ENCODE results near the gene TNS1.

Gene TNS1

GRCh38 chr2:217856159-217856558, 146.6 kb downstream of the TNS1 start:
- DNase-seq (ENCODE audit: extremely low read depth in 1 of 2, low read depth in 1 of 2): no peak

- no peak for DNase-seq (ENCODE audit: extremely low read depth in 1 of 2, low read depth in 1 of 2)
Observed at GRCh38 chr2:217854684-217855420, 147.9 kb downstream of the TNS1 start.

DNA sequence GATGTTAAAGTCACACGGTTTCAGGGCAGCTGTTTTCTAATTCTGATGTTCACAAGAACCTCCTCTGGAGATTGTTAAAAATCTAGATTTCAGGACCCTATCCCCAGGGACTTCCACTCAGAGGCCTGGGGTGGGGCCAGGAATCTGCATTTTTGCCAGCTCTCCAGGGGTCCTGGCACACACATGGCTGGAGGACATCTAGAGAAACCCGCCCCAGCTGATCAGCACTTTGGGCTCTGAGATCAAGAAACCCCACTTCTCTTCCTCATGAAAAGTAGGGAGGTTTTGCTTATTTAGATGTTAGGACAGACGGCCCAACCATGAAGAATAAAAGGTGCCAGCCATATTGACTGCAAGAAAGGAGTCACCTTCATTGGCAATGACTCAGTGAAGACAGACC, 148.8 kb downstream of the TNS1 start:
- no peak for DNase-seq (ENCODE audit: extremely low read depth in 1 of 2, low read depth in 1 of 2)

DNA sequence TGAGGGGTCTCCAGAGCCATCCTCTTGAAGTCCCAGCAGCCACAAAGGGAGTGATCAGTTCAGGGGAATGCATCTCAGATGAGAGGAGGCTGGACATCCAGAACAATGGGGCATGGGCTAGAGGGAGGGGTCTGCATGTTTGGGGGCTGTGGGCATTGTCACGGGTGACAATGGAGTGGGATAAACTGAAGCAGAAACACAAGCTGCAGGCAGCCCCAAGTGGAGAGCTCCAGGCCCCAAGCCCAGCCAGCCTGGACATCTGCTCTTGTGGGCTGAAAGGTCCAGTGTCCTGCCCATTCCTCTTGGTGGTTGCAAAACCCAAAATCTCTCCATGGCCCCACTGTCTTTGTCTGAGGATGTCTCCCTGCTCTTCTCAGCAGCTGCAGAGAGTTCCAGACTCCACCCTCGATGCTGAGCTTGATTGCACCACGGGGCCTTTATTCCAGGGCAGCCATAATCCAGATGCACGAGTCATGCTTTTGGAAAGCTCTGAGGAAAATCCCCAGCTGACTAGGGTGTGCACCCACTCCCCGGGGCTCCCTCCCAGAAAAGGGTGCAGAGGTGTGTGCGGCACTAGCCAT, 149.4 kb downstream of the TNS1 start:
- DNase-seq (ENCODE audit: extremely low read depth in 1 of 2, low read depth in 1 of 2): no peak

DNA sequence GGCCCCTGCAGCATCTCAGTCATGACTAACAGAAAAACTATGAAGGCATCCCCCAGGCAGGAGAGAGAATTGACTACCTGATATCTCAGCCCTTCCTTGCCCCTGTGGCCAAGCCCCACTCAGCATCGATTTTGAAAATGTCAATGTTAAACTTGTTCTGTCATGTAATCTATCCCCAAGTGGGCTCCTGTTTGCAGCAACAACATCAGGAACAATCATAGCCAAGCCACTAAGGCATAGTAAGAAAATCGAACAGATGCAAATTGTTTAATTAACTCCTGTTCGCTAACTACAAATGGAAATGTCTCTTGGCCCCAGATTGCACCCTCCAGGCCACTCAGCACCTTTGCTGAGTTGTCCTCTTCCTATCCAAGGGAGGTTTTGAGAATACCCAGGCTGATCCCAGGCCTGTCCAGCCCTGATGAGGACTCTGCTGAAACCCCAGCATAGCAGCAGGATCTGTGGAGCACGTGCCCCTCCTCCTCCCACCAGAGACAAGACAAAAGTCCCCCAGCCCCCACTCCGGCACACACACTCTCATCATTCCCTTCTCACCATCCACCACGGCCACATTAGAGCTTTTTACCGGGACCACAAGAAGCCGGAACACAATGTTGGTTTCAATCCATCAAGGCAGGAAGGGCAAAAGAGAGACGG, 150.1 kb downstream of the TNS1 start:
- no peak for DNase-seq (ENCODE audit: extremely low read depth in 1 of 2, low read depth in 1 of 2)

DNA sequence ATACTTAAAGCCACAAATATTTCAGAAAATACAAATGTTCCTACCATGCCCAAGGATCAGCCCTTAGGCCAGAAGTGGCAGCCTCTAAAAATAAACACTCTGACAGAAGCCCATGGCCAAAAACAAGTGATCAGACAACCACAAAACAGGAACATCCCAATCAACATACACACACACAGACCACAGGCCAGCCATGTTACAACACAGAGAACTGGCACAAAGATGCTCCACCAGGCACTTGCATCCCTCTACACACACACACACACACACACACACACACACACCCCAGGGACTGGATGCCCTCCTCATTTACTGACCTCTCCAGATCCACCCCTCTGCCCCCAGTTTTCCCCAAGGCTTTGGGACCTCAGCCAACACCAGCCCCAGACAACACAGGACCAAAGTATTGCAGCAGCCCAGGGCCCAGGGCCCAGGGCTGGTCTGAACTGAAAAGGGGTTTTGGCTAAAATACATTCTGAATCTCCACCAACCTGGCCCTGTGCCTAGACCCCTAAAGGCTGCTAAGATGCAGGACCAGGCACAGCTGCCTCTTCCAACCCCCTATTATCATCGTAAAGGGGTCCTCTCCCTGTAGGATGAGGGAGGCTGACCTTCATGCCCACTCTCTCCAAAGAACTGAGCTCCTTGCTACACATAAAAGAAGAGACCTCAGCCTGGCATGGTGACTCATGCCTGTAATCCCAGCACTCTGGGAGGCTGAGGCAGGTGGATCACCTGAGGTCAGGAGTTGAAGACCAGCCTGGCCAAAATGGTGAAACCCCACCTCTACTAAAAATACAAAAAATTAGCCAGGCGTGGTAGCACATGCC, 151.4 kb downstream of the TNS1 start:
- DNase-seq (ENCODE audit: extremely low read depth in 1 of 2, low read depth in 1 of 2): no peak

DNA sequence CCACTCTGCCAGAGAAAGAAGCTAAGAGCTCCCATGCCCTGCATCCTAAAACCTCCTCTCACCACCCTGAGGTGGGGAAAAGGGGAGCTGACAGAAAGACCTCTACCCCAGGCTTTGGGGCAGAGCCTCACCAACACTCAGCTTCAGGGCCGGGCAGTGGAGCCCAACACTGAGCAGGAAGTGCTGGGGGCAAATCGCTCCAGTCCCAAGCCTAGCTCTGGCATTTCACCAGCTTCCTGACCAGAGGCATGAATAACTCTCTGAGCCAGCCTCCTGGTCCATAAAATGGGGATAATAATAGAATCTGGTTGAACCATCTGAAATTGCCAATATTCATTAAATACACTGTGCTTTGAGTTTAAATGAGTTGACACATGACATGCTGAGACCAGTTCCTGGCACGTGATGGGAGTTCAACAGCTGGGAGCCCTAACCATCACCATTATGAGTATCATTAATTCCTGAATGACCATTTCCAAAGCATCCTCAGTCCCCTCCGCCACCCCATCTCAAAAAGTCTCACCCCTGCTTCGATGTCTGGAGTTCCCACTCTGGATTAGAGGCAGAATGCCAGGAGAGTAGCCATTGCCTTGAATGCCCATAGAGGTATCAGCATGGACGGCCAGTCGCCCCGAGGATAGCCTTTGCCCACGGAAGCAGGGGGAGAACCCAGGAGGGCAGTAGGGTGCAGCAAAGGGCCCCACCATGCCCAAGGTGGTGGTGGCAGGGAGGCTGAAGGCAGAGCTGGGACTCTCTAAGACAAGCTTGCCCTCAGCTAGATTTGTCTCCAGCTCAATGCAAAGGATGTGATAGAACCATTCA, 153.4 kb downstream of the TNS1 start:
- no peak for DNase-seq (ENCODE audit: extremely low read depth in 1 of 2, low read depth in 1 of 2)

DNA sequence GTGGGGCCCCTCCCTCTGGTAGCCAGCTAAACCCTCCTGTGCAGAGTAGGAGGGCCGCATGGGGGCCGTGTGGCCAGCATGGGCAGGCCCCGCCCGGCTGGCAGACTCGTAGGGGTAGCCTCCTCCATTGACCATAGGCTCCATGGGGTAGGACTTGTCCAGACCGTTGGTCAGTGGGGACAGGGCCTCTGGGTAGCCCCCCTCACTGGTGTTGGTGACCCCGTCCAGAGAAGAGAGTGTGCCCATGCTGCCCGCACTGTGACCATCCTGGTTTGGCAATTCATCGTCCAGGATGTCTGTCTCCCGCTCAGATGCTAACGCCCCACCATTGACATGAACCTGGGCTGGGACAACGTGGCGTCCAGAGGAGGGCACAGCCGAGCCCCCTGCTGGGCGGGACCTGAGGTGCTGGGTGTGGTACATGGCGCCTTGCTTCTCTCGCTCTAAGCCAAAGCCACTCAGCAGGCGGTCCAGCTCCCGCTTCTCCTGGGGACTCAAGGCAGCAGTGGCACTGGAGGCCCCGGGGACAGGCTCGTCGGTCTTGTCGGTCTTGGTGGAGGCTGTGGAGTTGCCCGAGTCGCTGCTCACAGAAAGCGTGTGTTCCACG, 154.3 kb downstream of the TNS1 start:
- DNase-seq (ENCODE audit: extremely low read depth in 1 of 2, low read depth in 1 of 2): no peak

- no peak for DNase-seq (ENCODE audit: extremely low read depth in 1 of 2, low read depth in 1 of 2)
Observed at GRCh38 chr2:217847552-217848350, 155.0 kb downstream of the TNS1 start.

GRCh38 chr2:217847115-217847514, 155.7 kb downstream of the TNS1 start:
- no peak for DNase-seq (ENCODE audit: extremely low read depth in 1 of 2, low read depth in 1 of 2)

- DNase-seq (ENCODE audit: extremely low read depth in 1 of 2, low read depth in 1 of 2): no peak
Observed at GRCh38 chr2:217846321-217846743, 156.5 kb downstream of the TNS1 start.

DNA sequence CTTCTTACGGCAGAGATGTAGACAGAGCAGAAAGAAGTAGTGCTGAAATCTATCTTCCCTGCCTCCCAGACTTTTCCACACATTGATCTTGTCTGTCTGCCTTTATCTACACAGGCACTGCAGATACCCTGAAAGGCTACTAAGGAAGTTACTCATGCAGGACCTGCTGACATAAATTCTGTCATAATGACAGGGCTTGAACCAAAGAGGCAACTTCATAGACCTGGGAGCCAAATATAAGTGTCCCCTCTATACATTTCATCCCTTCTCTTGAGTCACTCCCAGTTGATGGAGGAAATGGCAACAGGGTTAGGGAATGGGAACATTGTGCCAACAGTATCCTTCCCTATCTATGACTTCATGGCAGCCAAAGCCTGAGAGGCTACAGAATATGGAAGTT, 157.5 kb downstream of the TNS1 start:
- DNase-seq (ENCODE audit: extremely low read depth in 1 of 2, low read depth in 1 of 2): no peak

DNA sequence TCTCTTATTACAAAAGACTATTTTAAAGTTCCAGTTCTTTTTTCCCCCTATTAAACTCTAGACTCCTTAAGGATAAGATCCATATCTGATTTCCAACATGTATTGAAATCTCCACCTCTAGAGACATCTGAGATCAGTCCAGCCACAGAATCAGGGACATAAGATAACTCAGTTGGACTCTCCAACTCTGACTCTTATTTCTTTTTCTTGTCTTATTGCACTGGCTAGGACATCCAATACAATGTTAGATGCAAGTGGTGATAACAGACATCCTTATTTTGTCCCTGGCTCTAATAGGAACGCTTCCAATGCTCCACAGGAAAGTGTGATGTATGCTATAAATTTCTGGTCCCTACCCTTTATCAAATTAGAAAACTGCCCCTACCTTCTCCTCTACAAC, 158.1 kb downstream of the TNS1 start:
- DNase-seq (ENCODE audit: extremely low read depth in 1 of 2, low read depth in 1 of 2): no peak

- DNase-seq (ENCODE audit: extremely low read depth in 1 of 2, low read depth in 1 of 2): no peak
Observed at GRCh38 chr2:217843324-217843723, 159.5 kb downstream of the TNS1 start.

GRCh38 chr2:217842017-217842416, 160.8 kb downstream of the TNS1 start:
- no peak for DNase-seq (ENCODE audit: extremely low read depth in 1 of 2, low read depth in 1 of 2)

DNA sequence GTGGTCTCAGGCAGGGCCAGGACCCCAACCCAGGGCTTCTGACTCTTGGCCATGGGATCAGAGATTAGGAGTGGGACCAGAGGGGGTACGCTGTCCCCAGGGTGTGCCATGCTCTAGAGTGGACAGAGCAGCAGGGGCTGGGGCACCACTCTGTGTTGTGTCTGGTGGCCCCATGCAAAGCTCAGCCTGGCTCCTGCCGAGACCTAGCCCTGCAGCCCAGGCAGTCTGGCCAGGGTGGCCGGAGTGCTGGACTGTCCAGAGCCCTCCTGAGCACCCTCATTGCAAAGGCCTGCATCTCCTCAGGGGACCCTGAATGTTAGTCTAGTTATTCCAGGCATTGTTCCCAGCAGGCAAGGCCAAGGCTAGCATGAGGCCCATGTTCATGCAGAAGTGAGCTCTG, 162.3 kb downstream of the TNS1 start:
- no peak for DNase-seq (ENCODE audit: extremely low read depth in 1 of 2, low read depth in 1 of 2)

DNA sequence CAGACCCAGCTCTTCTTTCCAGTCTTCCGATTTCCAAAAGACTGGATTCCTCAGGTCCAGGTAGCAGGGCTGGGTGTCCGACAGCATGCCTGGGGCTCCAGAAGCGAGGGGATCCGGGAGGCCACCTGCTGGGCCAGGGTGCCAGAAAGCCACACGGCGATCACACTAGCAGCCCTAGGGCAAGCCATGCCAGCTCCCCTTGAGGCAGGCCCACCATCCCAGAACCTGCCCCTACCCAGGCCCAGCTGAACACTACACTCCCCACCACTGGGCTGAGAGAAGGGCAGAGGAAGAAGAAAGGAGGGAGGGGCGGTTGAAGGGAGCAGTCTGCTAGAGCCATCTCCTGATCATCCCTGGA, 163.1 kb downstream of the TNS1 start:
- no peak for DNase-seq (ENCODE audit: extremely low read depth in 1 of 2, low read depth in 1 of 2)

DNA sequence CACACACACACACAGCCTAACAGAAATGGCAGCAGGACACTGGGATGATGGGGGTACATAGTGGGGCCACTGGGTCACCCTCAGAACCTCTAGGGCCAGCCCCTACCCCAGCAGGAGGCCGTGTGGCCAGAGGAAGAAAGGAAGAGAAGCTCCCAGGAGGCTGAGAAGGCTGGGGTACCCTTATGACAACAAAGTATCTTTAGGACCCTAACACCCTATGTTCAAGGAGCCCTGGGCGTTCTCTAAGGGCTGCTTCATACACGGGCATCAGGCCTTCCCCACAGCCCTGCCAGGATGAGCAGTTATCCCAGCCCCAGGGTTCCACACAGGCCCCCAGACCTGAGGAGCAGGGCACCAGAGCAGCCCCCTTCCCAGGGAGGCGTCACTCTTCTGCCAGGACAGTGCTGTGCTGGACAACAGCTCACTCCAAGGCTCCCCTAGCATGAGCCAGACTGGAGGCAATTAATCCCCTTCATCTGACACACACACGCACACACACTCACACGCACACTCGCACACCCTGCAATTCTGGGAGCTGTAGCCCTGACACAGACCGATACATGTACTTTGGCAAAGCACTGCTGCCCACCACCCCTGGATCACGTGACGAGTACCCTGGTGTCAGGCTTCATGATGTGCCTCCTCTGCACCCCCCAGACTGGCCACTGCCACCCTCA, 163.6 kb downstream of the TNS1 start:
- DNase-seq (ENCODE audit: extremely low read depth in 1 of 2, low read depth in 1 of 2): no peak

DNA sequence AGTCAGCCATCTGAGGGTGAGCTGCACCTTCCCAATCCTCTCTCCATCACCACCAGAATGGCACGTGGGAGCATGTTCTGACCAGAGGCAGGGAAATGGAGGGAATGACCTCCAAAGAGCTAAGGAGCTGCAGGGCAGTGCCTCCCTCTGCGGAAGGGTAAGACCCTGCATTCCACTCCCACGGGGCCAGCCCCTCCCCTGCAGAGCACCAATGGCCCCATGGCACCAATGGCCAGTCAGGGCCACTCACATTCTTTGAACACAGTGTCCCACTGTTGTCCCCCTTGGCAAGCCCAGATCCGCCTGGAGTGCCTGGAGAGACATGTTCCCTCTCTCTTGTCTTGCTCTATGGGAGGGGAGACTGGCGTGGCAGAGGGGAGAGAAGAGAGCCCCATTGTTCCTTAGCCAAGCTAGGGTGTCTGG, 164.4 kb downstream of the TNS1 start:
- DNase-seq (ENCODE audit: extremely low read depth in 1 of 2, low read depth in 1 of 2): no peak
